Breast epithelium (tissue), 4 donors: ENCODE results near the gene PGBD1. TPM values are rescaled to one million over a fixed set of nuclear protein-coding genes. Genes with fewer than 3 reads are reported as not detected.

Experiments used
- DNase-seq, 2 donors: peaks; one replicate each; pipeline ENCODE4 v3.0.0-alpha.2; 2019; ENCODE audit warnings: low spot score in 2 of 2
- H3K27ac ChIP-seq, 2 donors: fragments of 200-600 bp; sonication (generic) in 1 of 2; one replicate each; pipeline ENCODE4 v1.5.1; 2016 to 2019; ENCODE audit warnings: mild to moderate bottlenecking in 1 of 2
- H3K27me3 ChIP-seq, 2 donors: fragments of 200-600 bp; sonication (generic) in 1 of 2; one replicate each; pipeline versions ENCODE4 v1.5.1 to v1.6.0; 2017 to 2019; ENCODE audit warnings: control low read depth in 1 of 2, mild to moderate bottlenecking in 1 of 2
- H3K36me3 ChIP-seq: fragments of 200-600 bp; one replicate; pipeline ENCODE4 v1.5.1; 2019
- H3K4me1 ChIP-seq, 2 donors: fragments of 200-600 bp; sonication (generic); one replicate each; pipeline ENCODE4 v1.5.1; 2016 to 2019; ENCODE audit warnings: control low read depth in 1 of 2
- H3K4me3 ChIP-seq, 3 donors: fragments of 200-600 bp; sonication (generic); 1 replicate in 2 of 3; 2 replicates in 1 of 3; pipeline ENCODE4 v1.5.1; 2016 to 2019; ENCODE audit warnings: mild to moderate bottlenecking in 3 of 3, moderate library complexity in 2 of 3
- H3K9me3 ChIP-seq, 2 donors: fragments of 200-600 bp; sonication (generic) in 1 of 2; one replicate each; pipeline ENCODE4 v1.5.1; 2016 to 2019; ENCODE audit warnings: control low read depth in 1 of 2
- CTCF ChIP-seq, 3 donors: fragments of 450-650 bp; IDR thresholded peaks; one replicate each; pipeline ENCODE4 v1.5.1; 2016 to 2017; ENCODE audit warnings: antibody characterized with exemption in 3 of 3, mild to moderate bottlenecking in 3 of 3, moderate library complexity in 3 of 3
- POLR2A ChIP-seq: fragments of 450-650 bp; IDR thresholded peaks from one replicate; pipeline ENCODE4 v1.6.1; 2016; ENCODE audit warnings: antibody characterized with exemption, mild to moderate bottlenecking, moderate library complexity
- POLR2AphosphoS5 ChIP-seq, 3 donors: sonication (generic); formaldehyde crosslinking; IDR thresholded peaks; one replicate each; pipeline ENCODE4 v1.6.1; 2017; ENCODE audit warnings: antibody characterized with exemption in 3 of 3
- intact Hi-C: fragments of 100-400 bp; cut with DNase I; formaldehyde crosslinking; loops from one replicate; pipeline ENCODE4 v1.15.1; 2023; ENCODE audit warnings: low total_unique reads
- total RNA-seq, 3 donors: library from RNA; depleted of rRNA; stranded (reverse); fragments of >200 nt; gene quantifications; one replicate each; pipeline ENCODE4 v1.1.0, GENCODE V29; 2016

Gene PGBD1
- 1 to 10 TPM; 4.2 to 5.9 (median 4.6) TPM for total RNA-seq

- H3K27me3 ChIP-seq, result no peaks in the 10 kb centered on the region
- no peaks in the 10 kb centered on the region for H3K9me3 ChIP-seq
- no peaks in the 10 kb centered on the region for H3K36me3 ChIP-seq
- H3K4me3 ChIP-seq, result peak within 1 kb of the TSS; percentile 53 to 72 (median 71)
- no peaks in the 10 kb centered on the region for H3K4me1 ChIP-seq
- intact Hi-C loops, result no loop called here
- peak within 1 kb of the TSS in 1 of 2 donors; percentile 43 for H3K27ac ChIP-seq
- peak; percentile 24 to 55 for DNase-seq
- TF ChIP-seq CTCF (IDR thresholded peaks at IDR 0.05), result no peak
- no peak for TF ChIP-seq POLR2AphosphoS5 (IDR thresholded peaks at IDR 0.05)
- TF ChIP-seq POLR2A, result no peak
These were observed at the start of gene PGBD1 for GRCh38 chr6:28281288-28282064. Gene PGBD1 (plus strand): TSS chr6:28281572. CDS start chr6:28283814, 2,242 bp downstream.

GRCh38 chr6:28232785-28233184 is 48.6 kb upstream of the PGBD1 start:
- Histone ChIP-seq H3K4me3 (no peak overlapping the region), H3K4me1 (no peaks in the 10 kb centered on the region), H3K27me3 (no peaks in the 10 kb centered on the region), H3K27ac (no peak overlapping the region), H3K36me3 (peaks cover 7% of the 10 kb centered on the region), H3K9me3 (no peaks in the 10 kb centered on the region)
- DNase-seq, result no peak
- intact Hi-C loops, result no loop called here
- no peak for TF ChIP-seq POLR2A
- no peak for TF ChIP-seq CTCF (IDR thresholded peaks at IDR 0.05)
- TF ChIP-seq POLR2AphosphoS5 (IDR thresholded peaks at IDR 0.05), result no peak

GRCh38 chr6:28235912-28236452 is 45.4 kb upstream of the PGBD1 start:
- Histone ChIP-seq H3K27me3 (no peaks in the 10 kb centered on the region), H3K9me3 (no peaks in the 10 kb centered on the region), H3K36me3 (no peaks in the 10 kb centered on the region), H3K27ac (no peak overlapping the region), H3K4me1 (no peaks in the 10 kb centered on the region), H3K4me3 (no peak overlapping the region)
- intact Hi-C loops, result loop anchor here (2.0 kb wide), 1 partner anchor 67 kb away; no protein-coding TSS in a partner anchor
- TF ChIP-seq CTCF (IDR thresholded peaks at IDR 0.05) (no peak), POLR2AphosphoS5 (IDR thresholded peaks at IDR 0.05) (no peak), POLR2A (no peak)
- DNase-seq, result no peak

GRCh38 chr6:28239636-28240035 is 41.7 kb upstream of the PGBD1 start:
- TF ChIP-seq POLR2AphosphoS5 (IDR thresholded peaks at IDR 0.05), result no peak

GRCh38 chr6:28240471-28240870 is 40.9 kb upstream of the PGBD1 start:
- Histone ChIP-seq H3K4me1 (no peaks in the 10 kb centered on the region), H3K4me3 (no peak overlapping the region), H3K36me3 (no peaks in the 10 kb centered on the region), H3K27ac (no peak overlapping the region), H3K9me3 (no peaks in the 10 kb centered on the region), H3K27me3 (no peaks in the 10 kb centered on the region)
- DNase-seq, result no peak
- TF ChIP-seq CTCF (IDR thresholded peaks at IDR 0.05), result no peak
- TF ChIP-seq POLR2AphosphoS5 (IDR thresholded peaks at IDR 0.05), result no peak
- no peak for TF ChIP-seq POLR2A
- intact Hi-C loops, result loop anchor here (2.0 kb wide), 1 partner anchor 30 kb away; no protein-coding TSS in a partner anchor

More at GRCh38 chr6:28239636-28240035, 41.7 kb upstream of the PGBD1 start:
- no peak for DNase-seq
- H3K36me3 ChIP-seq, result no peaks in the 10 kb centered on the region
- H3K27ac ChIP-seq, result no peak overlapping the region
- no peaks in the 10 kb centered on the region for H3K9me3 ChIP-seq
- no peaks in the 10 kb centered on the region for H3K4me1 ChIP-seq
- H3K4me3 ChIP-seq, result no peak overlapping the region
- intact Hi-C loops, result loop anchor here (2.0 kb wide), 1 partner anchor 31 kb away; no protein-coding TSS in a partner anchor
- H3K27me3 ChIP-seq, result no peaks in the 10 kb centered on the region
